ENCODE measurements around the gene FAM180B. TPM values are rescaled to one million over a fixed set of nuclear protein-coding genes. Genes with fewer than 3 reads are reported as not detected.

The FAM180B gene, protein sequence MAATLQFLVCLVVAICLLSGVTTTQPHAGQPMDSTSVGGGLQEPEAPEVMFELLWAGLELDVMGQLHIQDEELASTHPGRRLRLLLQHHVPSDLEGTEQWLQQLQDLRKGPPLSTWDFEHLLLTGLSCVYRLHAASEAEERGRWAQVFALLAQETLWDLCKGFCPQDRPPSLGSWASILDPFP
- total RNA-seq = 1.2 TPM

DNA sequence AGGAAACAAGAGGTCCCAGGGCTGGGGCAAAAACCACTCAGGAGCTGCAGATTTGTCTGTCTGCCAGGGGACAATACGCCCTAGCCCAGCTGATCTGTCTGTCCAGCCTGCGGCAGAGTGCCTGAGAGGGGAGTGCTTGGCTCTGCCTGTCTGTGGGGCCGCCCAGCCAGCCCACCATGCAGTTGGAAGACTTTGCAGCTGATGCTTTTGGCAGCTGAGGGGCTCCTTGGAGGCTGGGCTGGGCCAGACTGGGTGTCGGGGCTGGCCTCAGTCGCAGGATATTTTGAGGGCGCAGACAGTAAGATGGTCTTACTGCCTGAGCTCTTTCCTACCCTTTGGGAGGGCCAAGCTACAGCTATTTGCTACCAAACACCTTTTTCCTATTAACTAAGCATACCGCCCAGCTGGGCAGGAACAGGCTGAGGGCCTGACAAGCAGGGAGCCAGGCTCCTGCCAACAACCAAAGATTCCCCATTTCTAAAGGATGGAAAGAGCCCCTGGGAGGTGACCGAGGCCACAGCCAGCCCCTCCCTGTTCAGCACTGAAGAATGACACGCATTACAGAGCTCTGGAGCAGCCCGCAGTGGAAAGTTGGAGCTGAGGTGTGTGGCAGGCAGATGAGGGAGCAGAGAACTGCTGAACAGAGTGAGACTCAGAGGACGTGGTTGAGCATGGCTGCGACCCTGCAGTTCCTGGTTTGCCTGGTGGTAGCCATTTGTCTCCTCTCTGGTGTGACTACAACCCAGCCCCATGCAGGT is at the start of gene FAM180B:
Gene FAM180B, plus strand, starts transcription at position 581 of the 758 bp plus-strand sequence. Its CDS starts 91 bp downstream, at position 672.

DNA sequence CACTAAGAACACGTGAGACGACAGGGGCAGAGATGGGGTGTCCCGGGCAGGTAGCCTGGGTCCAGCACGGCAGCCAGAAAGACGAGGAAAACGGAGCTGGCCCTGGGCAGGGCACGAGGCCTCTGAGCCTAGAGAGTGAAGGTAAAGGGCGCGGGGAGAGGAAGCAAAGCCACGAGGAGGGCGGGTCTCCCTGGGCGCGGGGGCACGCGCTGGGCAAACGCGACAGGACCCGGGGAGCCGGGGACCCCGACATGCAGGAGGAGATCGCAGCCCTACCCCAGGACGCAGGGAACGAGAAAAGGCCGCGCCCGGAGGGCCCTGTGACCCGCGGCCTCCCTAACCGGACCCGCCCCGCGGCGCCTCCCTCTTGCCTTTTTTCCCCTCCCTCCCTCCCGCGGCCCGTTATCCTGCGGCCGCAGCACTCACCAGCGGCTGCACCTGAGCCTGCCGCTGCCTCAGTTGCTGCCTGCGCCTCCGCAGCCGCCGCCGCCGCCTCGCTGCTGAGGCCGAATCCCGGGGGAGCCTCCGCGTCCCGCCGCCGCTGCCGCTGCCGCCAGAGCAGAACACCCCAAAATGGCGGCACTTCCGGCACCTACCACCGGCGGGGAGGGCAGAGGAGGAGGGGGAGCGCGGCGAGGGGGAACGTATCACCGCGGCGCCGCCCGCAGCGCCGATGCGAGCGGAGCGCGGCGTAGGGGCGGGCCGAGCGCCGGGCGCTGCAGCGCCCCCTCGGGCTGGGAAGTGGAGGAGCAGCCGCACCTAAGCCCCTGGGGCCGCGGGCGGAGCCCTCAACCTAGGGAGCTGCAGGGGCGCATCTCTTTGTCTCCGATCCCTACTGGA is 33.7 kb upstream of the FAM180B start, which contains the start of gene CELF1:
Gene CELF1, minus strand, starts transcription at position 567 of the 840 bp plus-strand sequence. CDS start 53,609 bp downstream, outside the sequence.

DNA sequence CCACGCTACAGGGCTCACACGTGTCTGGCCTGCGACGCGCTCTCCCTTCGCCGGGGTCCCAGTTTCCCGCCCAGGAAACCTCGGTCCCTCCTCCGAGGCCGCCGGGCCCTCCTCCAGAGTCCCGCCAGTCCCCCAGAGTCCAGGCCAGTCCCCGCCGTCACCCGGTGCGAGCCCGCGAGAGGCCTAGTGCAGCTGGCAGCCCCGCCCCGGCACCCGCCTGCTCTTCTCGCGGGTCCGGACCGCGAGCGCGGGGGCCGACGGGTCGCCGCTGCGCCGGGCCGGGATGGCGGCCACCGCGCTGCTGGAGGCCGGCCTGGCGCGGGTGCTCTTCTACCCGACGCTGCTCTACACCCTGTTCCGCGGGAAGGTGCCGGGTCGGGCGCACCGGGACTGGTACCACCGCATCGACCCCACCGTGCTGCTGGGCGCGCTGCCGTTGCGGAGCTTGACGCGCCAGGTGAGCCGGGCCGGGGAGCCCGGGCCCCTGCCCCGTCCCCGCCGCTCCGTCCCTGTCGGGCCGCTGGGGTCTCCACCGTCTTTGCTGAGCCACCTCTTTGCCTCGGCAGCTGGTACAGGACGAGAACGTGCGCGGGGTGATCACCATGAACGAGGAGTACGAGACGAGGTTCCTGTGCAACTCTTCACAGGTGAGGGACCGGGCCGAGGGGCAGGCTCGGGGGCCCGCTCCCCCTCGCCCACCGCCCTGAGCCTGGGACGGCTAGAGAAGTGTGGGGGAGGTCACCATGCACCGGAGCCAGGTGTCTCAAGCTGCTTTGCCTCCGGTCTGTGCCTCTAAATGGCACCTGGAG is 20.9 kb upstream of the FAM180B start, which contains the start of gene PTPMT1:
Gene PTPMT1, plus strand, starts transcription at position 260 of the 809 bp plus-strand sequence. Its CDS starts 24 bp downstream, at position 284.

DNA sequence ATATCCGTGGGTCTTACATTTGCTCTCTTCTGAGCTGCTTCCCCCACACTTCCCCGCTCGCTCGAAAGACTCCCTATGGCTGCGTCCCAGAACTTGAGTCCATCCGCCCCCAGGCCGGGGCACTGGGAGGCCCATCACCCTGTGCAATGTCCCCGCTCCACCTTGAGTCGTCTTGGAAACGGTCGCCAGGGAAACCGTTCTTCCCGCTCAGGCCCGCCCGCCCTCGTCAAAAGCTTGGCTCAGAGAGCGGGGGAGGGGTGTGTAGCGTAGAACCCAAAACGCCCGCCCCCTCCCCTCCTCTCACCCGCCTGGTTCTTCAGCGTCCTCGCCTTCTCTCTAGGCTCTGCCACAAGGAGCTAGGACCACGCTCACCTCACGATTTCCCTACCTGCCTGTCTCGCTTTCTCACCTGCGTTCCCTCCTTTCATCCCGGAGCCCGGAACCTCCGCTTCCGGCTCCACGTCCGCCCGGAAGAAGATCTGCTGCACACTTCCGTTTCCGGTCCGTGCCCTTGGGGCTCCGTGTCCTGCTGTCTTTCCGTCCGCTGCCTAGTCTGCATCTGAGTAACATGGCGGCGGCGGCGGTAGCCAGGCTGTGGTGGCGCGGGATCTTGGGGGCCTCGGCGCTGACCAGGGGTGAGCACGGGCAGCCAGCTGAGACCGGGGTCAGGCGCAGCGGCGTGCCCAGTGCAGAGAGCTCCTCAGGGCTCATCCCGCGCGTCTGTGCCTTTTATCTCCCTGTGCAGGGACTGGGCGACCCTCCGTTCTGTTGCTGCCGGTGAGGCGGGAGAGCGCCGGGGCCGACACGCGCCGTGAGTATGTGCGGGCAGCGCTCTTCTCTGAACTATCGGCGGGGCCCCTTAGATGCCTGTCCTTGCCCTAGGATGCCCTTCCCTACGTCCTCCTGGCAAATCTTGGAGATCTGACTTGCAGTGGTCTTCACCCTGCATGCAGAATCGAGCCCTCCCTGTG is 7.7 kb upstream of the FAM180B start, which contains the start of the genes KBTBD4 and NDUFS3:
Gene KBTBD4, minus strand, starts transcription at position 447 of the 971 bp plus-strand sequence. Its CDS starts 19 bp downstream, at position 428.
Gene NDUFS3, plus strand, starts transcription at position 551 of the 971 bp plus-strand sequence. Its CDS starts 18 bp downstream, at position 569.

DNA sequence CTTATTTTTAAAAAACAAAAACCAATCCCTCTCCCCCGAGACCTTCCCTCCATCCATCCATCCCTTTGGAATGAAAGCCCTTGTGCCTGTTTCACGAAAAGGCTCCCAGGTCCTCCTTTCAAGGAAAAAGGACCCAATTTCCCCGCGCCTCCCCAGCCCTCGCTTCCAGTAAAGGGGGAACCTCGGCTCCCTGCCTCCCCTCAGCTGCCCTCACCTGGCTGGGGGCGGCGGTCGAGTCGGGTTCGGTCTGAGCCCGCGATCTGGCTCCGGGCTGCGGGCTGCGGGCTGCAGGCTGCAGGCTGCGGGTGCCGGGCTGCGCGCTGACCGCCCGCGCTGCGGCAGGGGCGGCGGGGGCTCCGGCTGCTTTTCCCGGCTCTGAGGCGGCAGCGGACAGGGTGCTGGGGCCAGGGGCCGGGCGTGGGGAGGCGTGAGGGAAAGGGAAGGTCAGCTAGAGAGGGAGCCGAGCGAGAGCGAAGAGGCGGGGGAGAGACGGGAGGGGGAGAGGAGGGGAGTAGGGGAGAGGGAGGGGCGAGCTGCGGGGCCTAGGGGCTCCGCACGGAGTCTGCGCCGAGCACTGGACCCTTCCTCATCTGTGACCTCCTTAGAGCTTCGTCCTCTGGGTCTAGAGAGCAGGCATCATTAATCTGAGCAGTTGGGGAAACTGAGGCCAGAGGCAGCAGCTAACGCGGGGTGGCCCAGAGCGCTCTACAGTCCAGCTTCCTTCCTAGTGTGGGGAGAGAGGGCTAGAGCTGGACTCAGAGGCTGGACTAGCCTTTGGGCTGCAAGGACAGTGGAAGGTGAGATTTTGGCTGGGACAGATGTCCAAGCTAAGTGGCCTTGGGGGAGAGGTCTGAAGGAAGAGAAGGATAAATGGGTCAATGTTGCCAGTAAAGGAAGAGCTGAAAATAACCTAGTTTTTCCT is 7.7 kb downstream of the FAM180B start, which contains the start of gene C1QTNF4:
Gene C1QTNF4, minus strand, starts transcription at position 478 of the 922 bp plus-strand sequence. CDS start 3,601 bp downstream, outside the sequence.

Other genes starting within 250 kb of the FAM180B start
- gene MYBPC3, start 234.0 kb upstream of the FAM180B start, total RNA-seq = 0.11 TPM
- 5.4 TPM for gene SPI1, start 208.1 kb upstream of the FAM180B start, total RNA-seq
- 52.1 TPM for gene SLC39A13, start 178.1 kb upstream of the FAM180B start, total RNA-seq
- gene PSMC3, start 160.2 kb upstream of the FAM180B start, total RNA-seq = 116 TPM
- 8.1 TPM for gene RAPSN, start 137.5 kb upstream of the FAM180B start, total RNA-seq
- gene CELF1, start 33.5 kb upstream of the FAM180B start, total RNA-seq = 227 TPM
- gene PTPMT1, start 21.1 kb upstream of the FAM180B start, total RNA-seq = 87.0 TPM
- gene KBTBD4, start 7.7 kb upstream of the FAM180B start, total RNA-seq = 31.8 TPM
- gene NDUFS3, start 7.6 kb upstream of the FAM180B start, total RNA-seq = 62.6 TPM
- 18.5 TPM for gene C1QTNF4, start 7.7 kb downstream of the FAM180B start, total RNA-seq
- gene MTCH2, start 55.9 kb downstream of the FAM180B start, total RNA-seq = 48.7 TPM
- gene AGBL2, start 128.7 kb downstream of the FAM180B start, total RNA-seq = 4.2 TPM
- 211 TPM for gene FNBP4, start 180.7 kb downstream of the FAM180B start, total RNA-seq

Data from camera-type eye (tissue), 1 donor.